Keratinocyte (primary cell): ENCODE measurements around the gene SOX8. TPM values are rescaled to one million over a fixed set of nuclear protein-coding genes. Genes with fewer than 3 reads are reported as not detected.

Experiments
- DNase-seq: peaks from one replicate; pipeline ENCODE4 v3.0.0-alpha.2; 2011; ENCODE audit warnings: low read depth, missing footprints, low spot score
- FAIRE-seq: peaks from 2 replicates; lab custom pipeline; 2011; peaks lifted over from hg19 to GRCh38; lab: Jason Lieb, UNC
- H2AFZ ChIP-seq: 2 replicates; pipeline ENCODE4 v1.6.0; 2012; ENCODE audit warnings: low read length, control low read depth, inconsistent platforms; ENCODE audit not compliant: control insufficient read depth
- H3K27ac ChIP-seq: 2 replicates; pipeline ENCODE4 v1.5.1; 2011; ENCODE audit warnings: low read length; ENCODE audit not compliant: control insufficient read depth, insufficient read depth
- H3K27me3 ChIP-seq: 3 replicates; pipeline ENCODE4 v1.6.0; 2011; ENCODE audit warnings: low read length; ENCODE audit not compliant: control insufficient read depth, insufficient read depth; ENCODE audit errors: extremely low read depth
- H3K36me3 ChIP-seq, 2 experiments: 2 replicates in 1 of 2; 3 replicates in 1 of 2; pipeline ENCODE4 v1.5.1; 2011; ENCODE audit warnings: low read length in 2 of 2, mild to moderate bottlenecking in 1 of 2; ENCODE audit not compliant: control insufficient read depth in 2 of 2, insufficient read depth in 2 of 2; ENCODE audit errors: extremely low read depth in 1 of 2
- H3K4me1 ChIP-seq: 3 replicates; pipeline ENCODE4 v1.5.1; 2011; ENCODE audit warnings: low read length; ENCODE audit not compliant: control insufficient read depth, insufficient read depth; ENCODE audit errors: extremely low read depth
- H3K4me2 ChIP-seq: 3 replicates; pipeline ENCODE4 v1.6.0; 2011; ENCODE audit warnings: low read depth, low read length; ENCODE audit not compliant: control insufficient read depth, insufficient read depth; ENCODE audit errors: extremely low read depth
- H3K4me3 ChIP-seq, 3 experiments: fragments of 200-600 bp in 1 of 3; sonication (generic) in 1 of 3; 2 replicates in 2 of 3; 3 replicates in 1 of 3; pipeline ENCODE4 v1.5.1; 2011 to 2016; ENCODE audit warnings: low read length in 3 of 3, mild to moderate bottlenecking in 3 of 3, control low read depth in 2 of 3, inconsistent platforms in 1 of 3, low read depth in 1 of 3, mixed read lengths in 1 of 3, mixed run types in 1 of 3, moderate library complexity in 1 of 3; ENCODE audit not compliant: control insufficient read depth in 2 of 3, insufficient read depth in 2 of 3; ENCODE audit errors: extremely low read depth in 1 of 3
- H3K79me2 ChIP-seq: 2 replicates; pipeline ENCODE4 v1.6.0; 2012; ENCODE audit warnings: low read length; ENCODE audit not compliant: control insufficient read depth, insufficient read depth
- H3K9ac ChIP-seq: 3 replicates; pipeline ENCODE4 v1.6.0; 2011; ENCODE audit warnings: low read length; ENCODE audit not compliant: control insufficient read depth, insufficient read depth; ENCODE audit errors: extremely low read depth
- H3K9me1 ChIP-seq: 3 replicates; pipeline ENCODE4 v1.6.0; 2011; ENCODE audit warnings: low read length; ENCODE audit not compliant: control insufficient read depth, insufficient read depth; ENCODE audit errors: extremely low read depth
- H3K9me3 ChIP-seq: 2 replicates; pipeline ENCODE4 v1.5.1; 2012; ENCODE audit warnings: low read depth, low read length; ENCODE audit not compliant: control insufficient read depth
- H4K20me1 ChIP-seq: 3 replicates; pipeline ENCODE4 v1.6.0; 2011; ENCODE audit warnings: low read length; ENCODE audit not compliant: control insufficient read depth, insufficient read depth; ENCODE audit errors: extremely low read depth
- CTCF ChIP-seq, 3 experiments: IDR thresholded peaks in 1 of 3; conservative IDR thresholded peaks in 1 of 3; optimal IDR thresholded peaks in 1 of 3; 2 replicates in 2 of 3; 3 replicates in 1 of 3; pipeline versions ENCODE3 to v1.5.1; 2011; ENCODE audit warnings: low read length in 3 of 3, mild to moderate bottlenecking in 3 of 3, moderate library complexity in 2 of 3, control low read depth in 1 of 3, inconsistent platforms in 1 of 3; ENCODE audit not compliant: insufficient read depth in 2 of 3; ENCODE audit errors: extremely low read depth in 1 of 3
- EZH2 ChIP-seq: IDR thresholded peaks from one replicate; pipeline ENCODE4 v1.6.1; 2012; ENCODE audit warnings: inconsistent platforms, mild to moderate bottlenecking, low read length, moderate library complexity
- dilution Hi-C: fragments of 300-500 bp; cut with MboI; formaldehyde crosslinking; loops from one replicate; pipeline ENCODE4 v1.7.0; 2020; ENCODE audit warnings: low sequenced_read_pairs; ENCODE audit not compliant: extremely low pct_ligation_motif_present
- polyA plus RNA-seq, 5 experiments: library from polyadenylated mRNA; depleted of rRNA in 3 of 5; stranded (reverse) in 3 of 5; stranded (forward) in 1 of 5; unstranded in 1 of 5; fragments of >200 nt; gene quantifications; 1 replicate in 1 of 5; 2 replicates in 3 of 5; 3 replicates in 1 of 5; pipeline versions ENCODE4 v1.2.1 to v1.2.3, GENCODE V29; 2011 to 2012; ENCODE audit warnings: missing spikeins in 2 of 5, low read depth in 1 of 5, low replicate concordance in 1 of 5

SOX8 gene
- polyA plus RNA-seq, 1 donor (not counting 4 experiments of a cell fraction or from before 2014, with no cell fraction given): 0.03 TPM

GRCh38 chr16:964356-965035 is 17.1 kb upstream of the SOX8 start:
- Histone ChIP-seq H3K36me3 (no peaks in the 10 kb centered on the region), H4K20me1 (no peaks in the 10 kb centered on the region), H2AFZ (no peak overlapping the region), H3K9me3 (peaks cover 21% of the 10 kb centered on the region), H3K79me2 (no peaks in the 10 kb centered on the region), H3K4me2 (no peak overlapping the region), H3K4me3 (no peak overlapping the region), H3K9ac (no peak overlapping the region), H3K27me3 (no peaks in the 10 kb centered on the region), H3K4me1 (no peaks in the 10 kb centered on the region), H3K9me1 (no peaks in the 10 kb centered on the region), H3K27ac (no peak overlapping the region)
- DNase-seq (no peak), FAIRE-seq (no peak)
- TF ChIP-seq EZH2 (no peak), CTCF (optimal IDR thresholded peaks at IDR 0.05 in 1 of 3, IDR thresholded peaks at IDR 0.05 in 1 of 3, conservative IDR thresholded peaks at IDR 0.05 in 1 of 3; ENCODE audit: extremely low read depth in 1 of 3, insufficient read depth in 2 of 3, low read length in 3 of 3) (no peak)
- dilution Hi-C loops: no loop called here

GRCh38 chr16:965036-965395 is 16.6 kb upstream of the SOX8 start:
- TF ChIP-seq EZH2 (no peak), CTCF (optimal IDR thresholded peaks at IDR 0.05 in 1 of 3, IDR thresholded peaks at IDR 0.05 in 1 of 3, conservative IDR thresholded peaks at IDR 0.05 in 1 of 3; ENCODE audit: extremely low read depth in 1 of 3, insufficient read depth in 2 of 3, low read length in 3 of 3) (no peak)
- H3K79me2 ChIP-seq: no peaks in the 10 kb centered on the region
- no peak overlapping the region for H3K27ac ChIP-seq
- dilution Hi-C loops: no loop called here
- no peak overlapping the region for H2AFZ ChIP-seq
- no peaks in the 10 kb centered on the region for H4K20me1 ChIP-seq
- DNase-seq: no peak
- H3K9ac ChIP-seq: no peak overlapping the region
- no peak overlapping the region for H3K4me2 ChIP-seq
- H3K4me1 ChIP-seq: peaks cover 3% of the 10 kb centered on the region
- H3K9me3 ChIP-seq: peaks cover 21% of the 10 kb centered on the region
- no peaks in the 10 kb centered on the region for H3K9me1 ChIP-seq
- FAIRE-seq: no peak
- no peak overlapping the region for H3K4me3 ChIP-seq
- H3K36me3 ChIP-seq: no peaks in the 10 kb centered on the region
- H3K27me3 ChIP-seq: no peaks in the 10 kb centered on the region
